Psoas muscle (tissue), 8 donors: ENCODE results near the gene C10orf62. TPM values are rescaled to one million over a fixed set of nuclear protein-coding genes. Genes with fewer than 3 reads are reported as not detected.

Experiments used
- ATAC-seq, 4 donors: fragments of 200-7000 bp; cut with Tn5 transposase; one replicate each; pipeline ENCODE4 v1.9.1; 2020; ENCODE audit warnings: moderate library complexity in 3 of 4, mild to moderate bottlenecking in 2 of 4
- DNase-seq, 2 donors: peaks; one replicate each; pipeline ENCODE4 v3.0.0-alpha.2; 2020
- H3K27ac ChIP-seq: fragments of 200-600 bp; one replicate; pipeline ENCODE4 v1.8.0; 2022
- H3K27me3 ChIP-seq, 3 donors: fragments of 200-600 bp in 1 of 3; one replicate each; pipeline versions ENCODE4 v1.6.1 to v1.8.0; 2013 to 2022; ENCODE audit warnings: low read length in 2 of 3, mild to moderate bottlenecking in 2 of 3, moderate library complexity in 1 of 3; ENCODE audit not compliant: insufficient read depth in 3 of 3
- H3K36me3 ChIP-seq, 2 donors: fragments of 200-600 bp in 1 of 2; one replicate each; pipeline versions ENCODE4 v1.6.1 to v1.8.0; 2013 to 2022; ENCODE audit warnings: low read depth in 1 of 2, mild to moderate bottlenecking in 1 of 2, moderate library complexity in 1 of 2; ENCODE audit not compliant: insufficient read depth in 1 of 2
- H3K4me1 ChIP-seq: fragments of 200-600 bp; one replicate; pipeline ENCODE4 v1.8.0; 2022
- H3K4me3 ChIP-seq: fragments of 200-600 bp; one replicate; pipeline ENCODE4 v1.8.0; 2022; ENCODE audit warnings: mild to moderate bottlenecking
- H3K9me3 ChIP-seq: fragments of 200-600 bp; one replicate; pipeline ENCODE4 v1.8.0; 2022
- CTCF ChIP-seq: fragments of 200-600 bp; IDR thresholded peaks from one replicate; pipeline ENCODE4 v1.8.0; 2022; ENCODE audit warnings: antibody characterized with exemption
- WGBS, 3 donors: extraction: QIAGEN DNeasy Blood & Tissue Kit; methylation state at CpG; one replicate each; pipeline versions ENCODE4 v1.1.6 to v1.1.7; 2013; 5-methylcytosine and 5-hydroxymethylcytosine counted together
- intact Hi-C, 2 donors: fragments of 100-400 bp; cut with DNase I; formaldehyde crosslinking; loops; one replicate each; pipeline versions ENCODE4 v1.11.0 to v1.14.2; 2022
- polyA plus RNA-seq, 3 donors: library from polyadenylated mRNA; stranded (reverse); fragments of 200-250 nt; gene quantifications; one replicate each; pipeline ENCODE4 v1.2.3, GENCODE V29; 2013
- total RNA-seq, 4 donors: library from RNA; stranded (reverse); fragmentation: NEBNext Ultra II Directional in 2 of 4; extraction: Animal tissue kit (Norgen Biotek cat#: 25700) in 2 of 4; gene quantifications; one replicate each; pipeline versions ENCODE4 v1.2.1 to v1.2.4, GENCODE V29; 2021 to 2023
- donor health status: healthy with polysubstance abuse.
- donor health status: DM: no; HTN: no; CAD: no; lungs with moderate emphysema.
- donor health status: Bipolar disorder and iron deficiency.
- donor health status: healthy.
- donor health status: DM: yes; HTN: yes; CAD: no.
- donor health status: DM: no; HTN: no; CAD: no.
- donor health status: DM: no; HTN: no; CAD: no.
- donor health status: DM: yes; HTN: yes; CAD: no.

C10orf62 gene
- total and polyA plus RNA-seq, 7 donors, result 0.12 to 1.1 (median 0.56) TPM; not detected in 2

GRCh38 chr10:97572214-97572989 lies 17.1 kb upstream of the C10orf62 start, which contains the start of gene ANKRD2:
TSS of gene ANKRD2 (plus strand) at chr10:97572779. CDS start at chr10:97572789, 10 bp downstream.
- intact Hi-C loops, result loop anchor here (1.0 to 5.0 kb wide), 2 partner anchors 35 to 40 kb away; no protein-coding TSS in a partner anchor
- no peaks in the 10 kb centered on the region for H3K9me3 ChIP-seq

GRCh38 chr10:97573021-97573420 lies 16.5 kb upstream of the C10orf62 start:
- Histone ChIP-seq H3K9me3 (no peaks in the 10 kb centered on the region), H3K4me3 (peak overlapping the region; percentile 66), H3K27me3 (no peaks in the 10 kb centered on the region), H3K4me1 (peaks cover 55% of the 10 kb centered on the region), H3K36me3 (peaks cover 0 to 28% of the 10 kb centered on the region in 2 donors), H3K27ac (peak overlapping the region; percentile 89)
- no peak for TF ChIP-seq CTCF
- WGBS, 3 donors, result 48 to 77% (median 75%) methylated on average over 2 of the region's 2 CpGs
- DNase-seq (no peak), ATAC-seq (peak; percentile 13 to 22 (median 18))
- intact Hi-C loops, result loop anchor here in 1 of 2 donors (5.0 kb wide), 1 partner anchor 34 kb away; no protein-coding TSS in a partner anchor

More at GRCh38 chr10:97572214-97572989, 17.1 kb upstream of the C10orf62 start, which contains the start of gene ANKRD2:
- Histone ChIP-seq H3K27me3 (no peaks in the 10 kb centered on the region), H3K4me3 (peak within 1 kb of the TSS; percentile 66), H3K4me1 (peaks cover 53% of the 10 kb centered on the region), H3K27ac (peak within 1 kb of the TSS; percentile 89), H3K36me3 (peaks cover 0 to 25% of the 10 kb centered on the region in 2 donors)
- TF ChIP-seq CTCF, result peak; percentile 84
- 38 to 48% (median 42%) methylated on average over 15 to 16 of the region's 16 CpGs for WGBS, 3 donors
- peak; percentile 57 to 70 (median 58) for ATAC-seq
- peak; percentile 87 to 93 for DNase-seq

- no peak for ATAC-seq
- Histone ChIP-seq H3K4me1 (peaks cover 55% of the 10 kb centered on the region), H3K4me3 (peak overlapping the region; percentile 66), H3K36me3 (peaks cover 0 to 28% of the 10 kb centered on the region in 2 donors), H3K27ac (peak overlapping the region; percentile 89), H3K9me3 (no peaks in the 10 kb centered on the region), H3K27me3 (no peaks in the 10 kb centered on the region)
- intact Hi-C loops, result loop anchor here (1.0 to 5.0 kb wide), 2 partner anchors 23 to 34 kb away; no protein-coding TSS in a partner anchor
- DNase-seq, result no peak
- 35 to 54% (median 49%) methylated on average over 2 of the region's 2 CpGs for WGBS, 3 donors
- TF ChIP-seq CTCF, result no peak
Observed at GRCh38 chr10:97573672-97574071, 15.8 kb upstream of the C10orf62 start.

GRCh38 chr10:97574374-97575126 lies 15.0 kb upstream of the C10orf62 start:
- DNase-seq, result peak; percentile 80 to 91

More at GRCh38 chr10:97574374-97575126, 15.0 kb upstream of the C10orf62 start:
- Histone ChIP-seq H3K9me3 (no peaks in the 10 kb centered on the region), H3K4me1 (peaks cover 48% of the 10 kb centered on the region), H3K4me3 (peak overlapping the region; percentile 66), H3K27me3 (no peaks in the 10 kb centered on the region), H3K27ac (peak overlapping the region; percentile 89), H3K36me3 (peaks cover 0 to 28% of the 10 kb centered on the region in 2 donors)
- intact Hi-C loops, result loop anchor here (1.0 to 5.0 kb wide), 2 partner anchors 22 to 33 kb away; no protein-coding TSS in a partner anchor
- TF ChIP-seq CTCF, result no peak
- WGBS, 3 donors, result 28 to 48% (median 40%) methylated on average over 4 of the region's 4 CpGs
- peak; percentile 61 to 76 (median 66) for ATAC-seq
